ENCODE measurements around the gene CLIP4. TPM values are rescaled to one million over a fixed set of nuclear protein-coding genes. Genes with fewer than 3 reads are reported as not detected.
A peak's percentile ranks its signal among the peaks of the same experiment; 100 is the strongest.
"Not testable (repeated sequence)": the region's sequence is repeated elsewhere in the genome, so short reads cannot be mapped to it uniquely, and the experiment has no call there.

The CLIP4 gene
- 24.5 TPM for polyA plus RNA-seq (ENCODE audit: insufficient read length)
- long read RNA-seq, donor 1, full-length matches to known transcripts, result 1 of 1 reads
- long read RNA-seq, donor 1, partial matches to known transcripts, result 0 of 1 reads
- long read RNA-seq, donor 1, other reads (novel, unspliced or antisense), result 0 of 1 reads
- long read RNA-seq, donor 2, full-length matches to known transcripts, result 2 of 2 reads
- long read RNA-seq, donor 2, partial matches to known transcripts, result 0 of 2 reads
- long read RNA-seq, donor 2, other reads (novel, unspliced or antisense), result 0 of 2 reads
- long read RNA-seq, donor 3, partial matches to known transcripts, result 0 of 1 reads
- long read RNA-seq, donor 3, other reads (novel, unspliced or antisense), result 0 of 1 reads
- long read RNA-seq, donor 4, result 0 reads
- long read RNA-seq, donor 5, full-length matches to known transcripts, result 2 of 2 reads
- long read RNA-seq, donor 5, partial matches to known transcripts, result 0 of 2 reads
- long read RNA-seq, donor 5, other reads (novel, unspliced or antisense), result 0 of 2 reads
- long read RNA-seq, donor 6, full-length matches to known transcripts, result 2 of 2 reads
- long read RNA-seq, donor 6, partial matches to known transcripts, result 0 of 2 reads
- long read RNA-seq, donor 6, other reads (novel, unspliced or antisense), result 0 of 2 reads
- long read RNA-seq, donor 7, full-length matches to known transcripts, result 1 of 1 reads
- long read RNA-seq, donor 7, partial matches to known transcripts, result 0 of 1 reads
- long read RNA-seq, donor 7, other reads (novel, unspliced or antisense), result 0 of 1 reads
- long read RNA-seq, donor 8, full-length matches to known transcripts, result 1 of 1 reads
- long read RNA-seq, donor 8, partial matches to known transcripts, result 0 of 1 reads
- long read RNA-seq, donor 8, other reads (novel, unspliced or antisense), result 0 of 1 reads

- DNase-seq, result peak; percentile 44
Measured at GRCh38 chr2:29114946-29115609, at the start of gene CLIP4. CLIP4 (plus strand) TSS chr2:29115415; CDS start chr2:29121389, 5,974 bp downstream.

GRCh38 chr2:29066271-29066860 lies 48.8 kb upstream of the CLIP4 start:
- DNase-seq, result no peak

- no peak for DNase-seq
Measured at GRCh38 chr2:29066997-29067605, 48.1 kb upstream of the CLIP4 start.

- DNase-seq, result no peak
Measured at GRCh38 chr2:29068513-29068912, 46.7 kb upstream of the CLIP4 start.

- DNase-seq, result no peak
Measured at GRCh38 chr2:29070526-29070925, 44.7 kb upstream of the CLIP4 start.

GRCh38 chr2:29071032-29071975 lies 43.9 kb upstream of the CLIP4 start:
- DNase-seq, result no peak

GRCh38 chr2:29072251-29072650 lies 43.0 kb upstream of the CLIP4 start:
- no peak for DNase-seq

GRCh38 chr2:29072971-29073725 lies 42.1 kb upstream of the CLIP4 start:
- DNase-seq, result no peak

GRCh38 chr2:29073933-29074332 lies 41.3 kb upstream of the CLIP4 start:
- no peak for DNase-seq

GRCh38 chr2:29074411-29074810 lies 40.8 kb upstream of the CLIP4 start, which contains the start of gene PCARE:
PCARE (minus strand) TSS chr2:29074523; CDS start chr2:29074261, 262 bp downstream.
- DNase-seq, result no peak

GRCh38 chr2:29075894-29076705 lies 39.1 kb upstream of the CLIP4 start:
- no peak for DNase-seq

- no peak for DNase-seq
Measured at GRCh38 chr2:29079887-29080286, 35.3 kb upstream of the CLIP4 start.

- no peak for DNase-seq
Measured at GRCh38 chr2:29080886-29081743, 34.1 kb upstream of the CLIP4 start.

- DNase-seq, result no peak
Measured at GRCh38 chr2:29082804-29083495, 32.3 kb upstream of the CLIP4 start.

GRCh38 chr2:29084554-29084953 lies 30.7 kb upstream of the CLIP4 start:
- no peak for DNase-seq

- DNase-seq, result not testable (repeated sequence)
Measured at GRCh38 chr2:29090311-29090710, 24.9 kb upstream of the CLIP4 start.

- no peak for DNase-seq
Measured at GRCh38 chr2:29096969-29097368, 18.2 kb upstream of the CLIP4 start.
